ENCODE results near the gene UPF1.
"Not testable (repeated sequence)": the region's sequence is repeated elsewhere in the genome, so short reads cannot be mapped to it uniquely, and the experiment has no call there.

UPF1 gene

DNA sequence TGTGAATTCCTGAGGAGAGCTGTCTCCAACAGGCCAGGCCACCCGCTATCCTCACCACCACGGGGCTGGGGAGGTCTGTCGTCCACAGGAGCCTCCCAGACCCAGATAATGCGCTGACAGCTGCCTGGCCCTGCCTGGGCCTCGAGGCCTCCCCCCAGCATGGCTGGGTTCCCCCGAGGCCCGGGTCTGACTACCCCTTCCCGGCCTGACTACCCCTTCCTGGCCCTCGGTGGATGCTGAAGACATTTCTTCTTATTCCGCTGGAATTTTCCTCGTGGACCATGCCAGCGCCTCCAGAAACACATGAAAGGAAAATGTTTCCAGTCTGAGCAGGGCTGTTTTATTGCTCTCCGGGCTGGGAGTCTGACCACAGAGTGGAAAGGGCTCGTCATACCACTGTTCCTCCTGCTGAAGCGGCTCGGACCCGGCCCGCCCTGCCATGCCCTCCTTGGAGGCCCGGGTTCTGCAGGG, 23.9 kb upstream of the UPF1 start:
- H3K27ac ChIP-seq (ENCODE audit: insufficient read depth in 1 of 2, low read depth in 1 of 2, low read length in 2 of 2, poor library complexity in 1 of 2, severe bottlenecking in 2 of 2) = no peak overlapping the region
- DNase-seq = no peak
- peaks cover 0 to 7% (median 1%) of the 10 kb centered on the region in 4 experiments for H3K4me1 ChIP-seq (ENCODE audit: control extremely low read depth in 1 of 4, control insufficient read depth in 4 of 4, insufficient read depth in 4 of 4, low read length in 3 of 4)
- WGBS (ENCODE audit: insufficient coverage) = 92% methylated on average over 18 of the region's 19 CpGs
- no peaks in the 10 kb centered on the region for H3K36me3 ChIP-seq (ENCODE audit: control insufficient read depth in 4 of 4, insufficient read depth in 4 of 4, low read length in 3 of 4)
- ChIA-PET POLR2A (no interaction called here), CTCF (no interaction called here)
- no peak overlapping the region for H3K4me3 ChIP-seq (ENCODE audit: control insufficient read depth in 1 of 7, extremely low read depth in 1 of 7, insufficient read depth in 4 of 7, low read depth in 2 of 7, low read length in 6 of 7)
- peaks cover 0 to 3% (median 0%) of the 10 kb centered on the region in 5 experiments for H3K27me3 ChIP-seq (replicated peaks in 2 of 5; ENCODE audit: control insufficient read depth in 4 of 5, insufficient read depth in 5 of 5, low read length in 4 of 5)
- H3K9me3 ChIP-seq (ENCODE audit: control extremely low read depth in 1 of 5, control insufficient read depth in 4 of 5, insufficient read depth in 2 of 5, low read depth in 1 of 5, low read length in 4 of 5) = no peaks in the 10 kb centered on the region

DNA sequence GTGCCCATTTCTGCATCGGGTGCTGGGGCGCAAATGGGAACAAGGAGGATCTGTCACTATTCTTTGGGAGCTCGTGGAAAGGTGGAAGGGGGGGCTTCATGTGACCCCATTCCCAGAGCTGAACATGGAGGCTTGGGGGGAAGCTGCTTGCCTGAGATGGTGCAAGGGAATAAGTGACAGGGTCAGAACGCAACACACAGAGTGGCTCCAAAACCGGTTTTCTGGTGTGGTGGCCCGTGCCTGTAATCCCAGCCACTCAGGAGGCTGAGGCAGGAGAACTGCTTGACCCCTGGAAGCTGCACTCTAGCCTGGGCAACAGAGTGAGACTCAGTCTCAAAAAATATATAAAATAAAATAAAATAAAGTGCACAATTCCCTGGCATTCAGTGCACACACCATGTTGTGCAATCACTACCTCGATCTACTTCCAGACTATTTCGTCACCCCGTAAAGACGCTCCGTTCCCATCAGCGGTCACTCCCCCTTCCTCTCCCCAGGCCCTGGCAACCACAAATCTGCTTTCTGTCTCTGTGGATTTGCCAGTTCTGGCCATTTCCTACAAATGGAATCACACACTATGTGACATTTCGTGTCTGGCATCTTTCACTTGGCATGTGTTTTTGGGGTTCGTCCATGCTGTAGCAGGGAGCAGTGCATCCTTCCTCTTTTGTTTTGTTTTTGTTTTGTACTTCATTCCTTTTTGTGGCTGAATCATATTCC, 22.4 kb upstream of the UPF1 start:
- Histone ChIP-seq H3K27ac (ENCODE audit: insufficient read depth in 1 of 2, low read depth in 1 of 2, low read length in 2 of 2, poor library complexity in 1 of 2, severe bottlenecking in 2 of 2) (no peak overlapping the region), H3K36me3 (ENCODE audit: control insufficient read depth in 4 of 4, insufficient read depth in 4 of 4, low read length in 3 of 4) (no peaks in the 10 kb centered on the region), H3K27me3 (replicated peaks in 2 of 5; ENCODE audit: control insufficient read depth in 4 of 5, insufficient read depth in 5 of 5, low read length in 4 of 5) (peaks cover 0 to 5% (median 0%) of the 10 kb centered on the region in 5 experiments), H3K9me3 (ENCODE audit: control extremely low read depth in 1 of 5, control insufficient read depth in 4 of 5, insufficient read depth in 2 of 5, low read depth in 1 of 5, low read length in 4 of 5) (no peaks in the 10 kb centered on the region), H3K4me3 (ENCODE audit: control insufficient read depth in 1 of 7, extremely low read depth in 1 of 7, insufficient read depth in 4 of 7, low read depth in 2 of 7, low read length in 6 of 7) (no peak overlapping the region), H3K4me1 (ENCODE audit: control extremely low read depth in 1 of 4, control insufficient read depth in 4 of 4, insufficient read depth in 4 of 4, low read length in 3 of 4) (peaks cover 0 to 7% (median 1%) of the 10 kb centered on the region in 4 experiments)
- ChIA-PET CTCF (interaction anchor here (0.6 kb wide), 1 partner anchor 20 kb away, joined by 3 read pairs; no protein-coding TSS in a partner anchor), POLR2A (no interaction called here)
- DNase-seq = peak in 2 of 3 donors; percentile 35 to 38
- 21% methylated on average over 9 of the region's 14 CpGs for WGBS (ENCODE audit: insufficient coverage)

- 100% methylated on average over 4 of the region's 5 CpGs for WGBS (ENCODE audit: insufficient coverage)
- DNase-seq; H3K27me3 ChIP-seq (replicated peaks in 2 of 5; ENCODE audit: control insufficient read depth in 4 of 5, insufficient read depth in 5 of 5, low read length in 4 of 5); H3K4me1 ChIP-seq (ENCODE audit: control extremely low read depth in 1 of 4, control insufficient read depth in 4 of 4, insufficient read depth in 4 of 4, low read length in 3 of 4); H3K27ac ChIP-seq (ENCODE audit: insufficient read depth in 1 of 2, low read depth in 1 of 2, low read length in 2 of 2, poor library complexity in 1 of 2, severe bottlenecking in 2 of 2); H3K36me3 ChIP-seq (ENCODE audit: control insufficient read depth in 4 of 4, insufficient read depth in 4 of 4, low read length in 3 of 4); POLR2A ChIA-PET; H3K9me3 ChIP-seq (ENCODE audit: control extremely low read depth in 1 of 5, control insufficient read depth in 4 of 5, insufficient read depth in 2 of 5, low read depth in 1 of 5, low read length in 4 of 5); H3K4me3 ChIP-seq (ENCODE audit: control insufficient read depth in 1 of 7, extremely low read depth in 1 of 7, insufficient read depth in 4 of 7, low read depth in 2 of 7, low read length in 6 of 7): not testable (repeated sequence)
- CTCF ChIA-PET = interaction anchor here (1.0 kb wide), 2 partner anchors 35 to 344 kb away, joined by 3 read pairs; no protein-coding TSS in a partner anchor
Observed at GRCh38 chr19:18811638-18812037, 20.1 kb upstream of the UPF1 start.

DNA sequence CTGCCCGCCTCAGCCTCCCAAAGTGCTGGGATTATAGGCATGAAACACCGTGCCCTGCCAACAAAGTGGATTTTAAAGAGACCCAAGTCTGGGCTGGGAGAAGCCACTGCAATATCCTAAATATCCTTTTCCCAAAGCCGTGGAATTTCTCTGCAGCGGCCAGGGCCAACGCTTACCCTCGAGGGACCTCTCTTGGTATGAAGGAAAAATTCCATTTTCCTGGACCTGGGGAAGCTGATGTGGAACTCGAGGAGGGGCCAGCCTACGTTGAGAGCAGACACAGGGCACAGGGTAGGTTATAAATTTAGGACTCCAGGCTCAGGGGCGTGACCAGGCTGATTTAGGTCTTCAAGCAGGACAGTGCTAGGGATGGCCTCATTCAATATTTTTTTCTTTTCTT, 17.7 kb upstream of the UPF1 start:
- WGBS (ENCODE audit: insufficient coverage) = 86% methylated on average over 8 of the region's 9 CpGs
- H3K4me3 ChIP-seq (ENCODE audit: control insufficient read depth in 1 of 7, extremely low read depth in 1 of 7, insufficient read depth in 4 of 7, low read depth in 2 of 7, low read length in 6 of 7) = no peak overlapping the region
- CTCF ChIA-PET = interaction anchor here (1.8 kb wide), 1 partner anchor 33 kb away, joined by 4 read pairs; no protein-coding TSS in a partner anchor
- H3K27ac ChIP-seq (ENCODE audit: insufficient read depth in 1 of 2, low read depth in 1 of 2, low read length in 2 of 2, poor library complexity in 1 of 2, severe bottlenecking in 2 of 2) = no peak overlapping the region
- no peaks in the 10 kb centered on the region for H3K9me3 ChIP-seq (ENCODE audit: control extremely low read depth in 1 of 5, control insufficient read depth in 4 of 5, insufficient read depth in 2 of 5, low read depth in 1 of 5, low read length in 4 of 5)
- POLR2A ChIA-PET = no interaction called here
- H3K4me1 ChIP-seq (ENCODE audit: control extremely low read depth in 1 of 4, control insufficient read depth in 4 of 4, insufficient read depth in 4 of 4, low read length in 3 of 4) = peaks cover 0 to 7% (median 1%) of the 10 kb centered on the region in 4 experiments
- DNase-seq = no peak
- no peaks in the 10 kb centered on the region for H3K36me3 ChIP-seq (ENCODE audit: control insufficient read depth in 4 of 4, insufficient read depth in 4 of 4, low read length in 3 of 4)
- H3K27me3 ChIP-seq (replicated peaks in 2 of 5; ENCODE audit: control insufficient read depth in 4 of 5, insufficient read depth in 5 of 5, low read length in 4 of 5) = peaks cover 0 to 5% (median 0%) of the 10 kb centered on the region in 5 experiments

- no peak for DNase-seq
- ChIA-PET CTCF (no interaction called here), POLR2A (no interaction called here)
- Histone ChIP-seq H3K9me3 (ENCODE audit: control extremely low read depth in 1 of 5, control insufficient read depth in 4 of 5, insufficient read depth in 2 of 5, low read depth in 1 of 5, low read length in 4 of 5) (no peaks in the 10 kb centered on the region), H3K36me3 (ENCODE audit: control insufficient read depth in 4 of 4, insufficient read depth in 4 of 4, low read length in 3 of 4) (no peaks in the 10 kb centered on the region), H3K4me1 (ENCODE audit: control extremely low read depth in 1 of 4, control insufficient read depth in 4 of 4, insufficient read depth in 4 of 4, low read length in 3 of 4) (no peaks in the 10 kb centered on the region), H3K27ac (ENCODE audit: insufficient read depth in 1 of 2, low read depth in 1 of 2, low read length in 2 of 2, poor library complexity in 1 of 2, severe bottlenecking in 2 of 2) (no peak overlapping the region), H3K27me3 (replicated peaks in 2 of 5; ENCODE audit: control insufficient read depth in 4 of 5, insufficient read depth in 5 of 5, low read length in 4 of 5) (peaks cover 0 to 2% (median 0%) of the 10 kb centered on the region in 5 experiments), H3K4me3 (ENCODE audit: control insufficient read depth in 1 of 7, extremely low read depth in 1 of 7, insufficient read depth in 4 of 7, low read depth in 2 of 7, low read length in 6 of 7) (no peak overlapping the region)
- WGBS (ENCODE audit: insufficient coverage) = 88% methylated on average over 5 of the region's 5 CpGs
Observed at GRCh38 chr19:18815673-18816072, 16.1 kb upstream of the UPF1 start.

GRCh38 chr19:18816645-18817044, 15.1 kb upstream of the UPF1 start:
- H3K9me3 ChIP-seq (ENCODE audit: control extremely low read depth in 1 of 5, control insufficient read depth in 4 of 5, insufficient read depth in 2 of 5, low read depth in 1 of 5, low read length in 4 of 5); H3K27ac ChIP-seq (ENCODE audit: insufficient read depth in 1 of 2, low read depth in 1 of 2, low read length in 2 of 2, poor library complexity in 1 of 2, severe bottlenecking in 2 of 2); DNase-seq; H3K36me3 ChIP-seq (ENCODE audit: control insufficient read depth in 4 of 4, insufficient read depth in 4 of 4, low read length in 3 of 4); H3K27me3 ChIP-seq (replicated peaks in 2 of 5; ENCODE audit: control insufficient read depth in 4 of 5, insufficient read depth in 5 of 5, low read length in 4 of 5); CTCF ChIA-PET; H3K4me1 ChIP-seq (ENCODE audit: control extremely low read depth in 1 of 4, control insufficient read depth in 4 of 4, insufficient read depth in 4 of 4, low read length in 3 of 4); H3K4me3 ChIP-seq (ENCODE audit: control insufficient read depth in 1 of 7, extremely low read depth in 1 of 7, insufficient read depth in 4 of 7, low read depth in 2 of 7, low read length in 6 of 7); POLR2A ChIA-PET: not testable (repeated sequence)
- WGBS (ENCODE audit: insufficient coverage) = 97% methylated on average over 4 of the region's 4 CpGs

DNA sequence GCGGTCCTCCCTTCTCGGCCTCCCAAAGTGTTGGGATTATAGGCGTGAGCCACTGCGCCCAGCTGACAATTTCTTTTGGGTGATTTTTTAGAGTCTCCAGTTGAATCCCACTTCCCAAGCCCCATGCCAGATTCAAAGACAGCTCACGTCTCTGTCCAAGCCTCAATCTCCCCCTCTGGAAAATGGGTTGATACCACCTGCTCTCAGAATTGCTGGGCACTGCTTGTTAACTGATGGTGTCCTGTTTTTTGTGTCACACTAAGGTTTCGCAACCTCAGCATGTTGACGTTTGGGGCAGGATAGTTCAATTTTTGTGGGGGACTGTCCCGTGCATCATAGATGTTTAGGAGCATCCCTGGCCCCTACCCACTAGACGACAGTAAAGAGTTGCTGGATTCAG, 14.2 kb upstream of the UPF1 start:
- POLR2A ChIA-PET = no interaction called here

More for the DNA sequence above, 14.2 kb upstream of the UPF1 start:
- no peaks in the 10 kb centered on the region for H3K36me3 ChIP-seq (ENCODE audit: control insufficient read depth in 4 of 4, insufficient read depth in 4 of 4, low read length in 3 of 4)
- CTCF ChIA-PET = no interaction called here
- no peak overlapping the region for H3K4me3 ChIP-seq (ENCODE audit: control insufficient read depth in 1 of 7, extremely low read depth in 1 of 7, insufficient read depth in 4 of 7, low read depth in 2 of 7, low read length in 6 of 7)
- no peak for DNase-seq
- H3K9me3 ChIP-seq (ENCODE audit: control extremely low read depth in 1 of 5, control insufficient read depth in 4 of 5, insufficient read depth in 2 of 5, low read depth in 1 of 5, low read length in 4 of 5) = no peaks in the 10 kb centered on the region
- peaks cover 0 to 2% (median 0%) of the 10 kb centered on the region in 5 experiments for H3K27me3 ChIP-seq (replicated peaks in 2 of 5; ENCODE audit: control insufficient read depth in 4 of 5, insufficient read depth in 5 of 5, low read length in 4 of 5)
- WGBS (ENCODE audit: insufficient coverage) = 90% methylated on average over 7 of the region's 9 CpGs
- no peak overlapping the region for H3K27ac ChIP-seq (ENCODE audit: insufficient read depth in 1 of 2, low read depth in 1 of 2, low read length in 2 of 2, poor library complexity in 1 of 2, severe bottlenecking in 2 of 2)
- no peaks in the 10 kb centered on the region for H3K4me1 ChIP-seq (ENCODE audit: control extremely low read depth in 1 of 4, control insufficient read depth in 4 of 4, insufficient read depth in 4 of 4, low read length in 3 of 4)
